HL-60/S4 treated with retinoic acid at 250 ng/mL for 4 days and 3 days (cell line): Measurements from ENCODE around the gene CCNH.

ENCODE experiments used
- in situ Hi-C: fragments of 300-500 bp; cut with MboI; formaldehyde crosslinking; loops from 2 replicates; pipeline ENCODE4 v1.7.0; 2022; ENCODE audit warnings: low sequenced_read_pairs

The CCNH gene

DNA sequence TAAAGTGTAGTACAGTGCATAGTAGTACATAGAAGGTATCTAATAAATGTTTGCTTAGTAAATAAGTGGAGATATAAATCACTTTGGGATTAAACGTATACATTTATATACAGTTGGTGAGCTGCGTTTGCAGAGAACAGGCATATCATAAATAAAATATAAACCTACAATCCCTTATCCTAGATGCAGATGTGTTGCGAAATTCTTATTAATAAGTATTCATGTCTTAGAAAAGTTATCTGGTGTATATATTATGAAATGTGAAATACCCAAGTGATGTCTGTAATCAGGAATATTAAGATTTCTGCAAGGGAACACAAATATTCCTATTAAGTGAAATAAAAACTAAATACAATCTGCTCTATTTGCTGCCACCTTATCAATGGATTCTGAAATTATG lies 8.8 kb downstream of the CCNH start:
- in situ Hi-C loops, result no loop called here

- in situ Hi-C loops, result no loop called here
These were observed 9.3 kb downstream of the CCNH start for GRCh38 chr5:87403409-87403808.

DNA sequence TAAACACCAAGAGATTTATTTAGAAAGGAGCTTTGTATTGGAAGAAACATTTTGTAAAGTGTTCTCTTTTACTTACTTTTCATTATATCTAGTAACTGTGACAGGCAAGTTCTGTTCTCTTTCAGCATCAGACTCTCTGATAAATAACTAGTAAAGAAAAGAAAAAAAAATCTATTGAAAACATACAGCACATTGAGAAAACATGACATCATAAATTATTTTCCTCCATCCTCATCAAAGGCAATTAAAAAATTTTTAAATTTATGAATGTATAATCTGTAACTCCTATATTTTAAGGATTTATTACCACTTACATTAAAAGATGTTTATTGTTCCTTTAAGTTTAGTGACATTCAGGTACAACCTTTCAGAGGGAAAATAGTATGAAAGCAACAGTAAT lies 11.1 kb downstream of the CCNH start:
- in situ Hi-C loops, result no loop called here

DNA sequence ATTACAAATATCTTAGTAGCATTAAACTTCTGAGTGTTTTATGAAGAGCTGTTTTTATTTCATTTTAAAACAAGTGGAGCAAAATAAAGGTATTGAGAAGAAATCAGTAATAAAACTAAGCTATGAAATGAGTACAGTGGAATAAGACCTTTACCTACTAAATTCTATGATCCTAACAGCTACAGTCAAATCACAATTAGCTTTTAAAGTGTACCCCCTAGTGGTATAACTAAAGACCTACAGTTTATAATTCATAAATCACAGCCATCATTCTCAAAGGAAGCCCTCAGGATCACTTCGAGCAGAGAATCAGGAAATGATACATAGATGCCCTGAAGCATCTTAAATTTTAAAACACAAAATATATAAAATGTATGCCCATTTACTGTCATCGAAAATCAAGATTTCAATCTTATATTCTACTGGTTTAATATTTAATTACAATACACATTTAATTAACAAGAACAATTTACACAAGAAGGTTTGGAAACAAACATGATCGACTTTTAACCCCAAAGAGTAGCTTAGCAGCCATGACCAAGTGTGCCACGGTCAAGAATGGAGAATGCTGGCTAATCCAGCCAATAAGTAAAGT lies 12.3 kb downstream of the CCNH start:
- in situ Hi-C loops, result no loop called here

DNA sequence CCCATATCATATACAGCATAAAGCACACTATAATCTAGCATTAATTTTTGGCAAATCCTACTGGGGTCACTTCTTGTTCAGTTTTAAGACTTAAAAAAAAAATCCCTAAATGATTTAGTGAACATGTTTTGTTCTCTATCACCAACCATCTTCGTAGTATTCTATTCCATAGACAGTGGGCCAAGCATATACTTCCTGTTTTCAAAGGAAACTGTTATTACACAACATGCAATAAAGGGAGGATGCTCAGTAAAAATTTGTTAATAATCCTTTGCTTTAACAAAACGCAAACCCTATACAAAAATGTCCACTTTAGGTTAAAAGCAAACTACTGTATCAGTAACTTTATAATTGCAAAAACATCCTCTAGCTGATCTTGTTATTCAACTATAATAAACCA lies 13.0 kb downstream of the CCNH start:
- in situ Hi-C loops, result loop anchor here (25.0 kb wide), 1 partner anchor 337 kb away; no protein-coding TSS in a partner anchor

DNA sequence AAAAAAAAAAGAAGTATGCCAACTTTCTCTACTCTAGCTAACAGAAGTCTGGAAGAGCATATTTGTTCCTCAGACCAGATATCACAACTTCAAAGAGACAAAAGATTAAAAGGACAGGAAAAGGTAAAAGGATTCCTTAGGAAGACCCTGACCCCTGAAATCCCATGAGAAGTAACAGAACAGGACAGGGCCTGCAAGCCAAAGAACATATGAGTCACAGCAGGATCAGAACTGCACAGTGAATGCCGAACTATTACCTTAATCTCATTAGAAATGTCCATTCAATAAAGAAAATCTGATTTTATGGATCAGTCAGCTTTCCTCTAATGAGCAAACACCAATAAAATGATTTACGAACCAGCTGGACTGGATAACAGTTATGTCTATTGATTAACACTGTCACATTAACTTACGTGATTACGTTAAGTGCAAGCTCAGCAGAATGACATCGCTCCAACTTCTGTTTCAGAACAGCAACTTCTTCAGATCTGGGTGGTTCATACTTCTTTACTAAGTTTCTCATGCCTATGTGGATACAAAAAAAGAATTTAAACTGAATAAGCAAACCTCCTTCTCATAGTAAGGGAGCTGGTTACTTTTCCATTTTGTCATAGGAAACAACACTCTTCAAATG lies 13.6 kb downstream of the CCNH start:
- in situ Hi-C loops, result loop anchor here (25.0 kb wide), 1 partner anchor 337 kb away; no protein-coding TSS in a partner anchor

DNA sequence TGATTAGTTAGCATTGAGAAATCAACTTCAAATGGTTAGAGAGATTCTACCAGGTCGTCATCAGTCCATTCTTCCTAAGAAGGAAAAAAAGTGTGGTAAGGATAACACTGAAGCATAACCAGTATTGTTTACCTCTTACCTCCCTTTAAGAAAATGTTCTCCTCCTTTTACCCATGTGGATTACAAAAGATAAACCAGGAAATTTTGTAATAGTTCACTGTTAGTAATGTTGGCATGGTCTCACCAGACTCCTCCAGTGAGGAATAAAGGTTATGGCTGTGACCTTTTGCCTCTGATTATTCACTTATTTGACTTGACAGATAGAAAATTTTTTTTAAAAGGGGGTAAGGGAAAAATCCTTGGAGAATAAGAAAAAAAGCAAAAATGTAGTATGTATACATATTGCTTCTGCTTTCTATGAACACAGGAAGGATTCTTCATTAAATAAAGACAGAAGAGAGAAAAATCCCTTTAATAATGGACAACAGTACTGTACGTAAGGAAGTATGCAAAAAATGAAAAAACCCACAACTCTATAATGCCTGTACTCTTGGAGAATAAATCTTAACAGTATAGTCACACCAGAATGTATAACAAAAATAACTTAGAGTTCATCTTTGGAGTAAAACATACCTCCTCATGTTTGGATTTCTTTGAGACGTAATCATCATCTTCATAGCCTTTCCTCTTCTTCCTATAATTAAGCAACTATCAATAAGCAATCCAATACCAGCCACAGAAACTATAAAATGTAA lies 18.1 kb downstream of the CCNH start:
- in situ Hi-C loops, result loop anchor here (25.0 kb wide), 1 partner anchor 332 kb away; no protein-coding TSS in a partner anchor

DNA sequence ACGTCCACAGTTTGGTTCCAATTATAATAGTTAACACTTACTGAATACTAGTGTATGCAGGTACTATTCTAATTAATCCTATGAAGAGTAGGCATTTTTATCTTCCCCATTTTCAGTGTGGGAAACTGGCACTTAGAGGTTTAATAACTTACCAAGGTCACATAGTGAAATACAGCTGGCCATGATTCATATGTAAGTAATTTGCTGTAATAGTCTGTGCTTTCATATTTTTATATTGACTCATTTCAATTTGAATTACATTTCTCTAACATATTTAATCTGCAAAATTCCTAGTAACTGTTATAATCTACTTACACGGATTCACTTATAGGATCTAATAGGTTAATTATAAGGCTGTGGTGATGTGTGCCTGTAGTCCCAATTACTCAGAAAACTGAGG lies 19.4 kb downstream of the CCNH start:
- in situ Hi-C loops, result loop anchor here (25.0 kb wide), 1 partner anchor 331 kb away; no protein-coding TSS in a partner anchor

GRCh38 chr5:87392801-87393200 lies 19.9 kb downstream of the CCNH start:
- in situ Hi-C loops, result loop anchor here (25.0 kb wide), 1 partner anchor 330 kb away; no protein-coding TSS in a partner anchor

DNA sequence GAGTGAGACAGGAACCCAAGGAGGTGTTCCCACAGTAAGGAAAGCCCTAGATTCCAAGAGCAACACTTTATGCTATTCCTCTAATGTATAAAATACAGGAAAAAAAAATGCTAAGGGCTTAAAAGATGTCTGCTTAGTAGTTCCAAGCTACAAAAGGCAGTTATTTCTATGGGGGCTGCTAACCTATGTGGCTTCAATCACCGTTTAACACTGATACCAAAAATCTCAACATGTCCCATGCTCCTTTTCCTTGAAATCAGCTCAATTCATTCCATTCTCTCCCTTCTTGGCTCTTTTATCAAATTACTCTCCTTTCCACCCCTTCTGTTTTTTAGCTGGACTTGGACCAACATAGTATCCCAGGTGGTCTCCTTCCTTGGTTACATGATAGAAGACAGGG lies 20.6 kb downstream of the CCNH start:
- in situ Hi-C loops, result loop anchor here (25.0 kb wide), 1 partner anchor 330 kb away; no protein-coding TSS in a partner anchor

DNA sequence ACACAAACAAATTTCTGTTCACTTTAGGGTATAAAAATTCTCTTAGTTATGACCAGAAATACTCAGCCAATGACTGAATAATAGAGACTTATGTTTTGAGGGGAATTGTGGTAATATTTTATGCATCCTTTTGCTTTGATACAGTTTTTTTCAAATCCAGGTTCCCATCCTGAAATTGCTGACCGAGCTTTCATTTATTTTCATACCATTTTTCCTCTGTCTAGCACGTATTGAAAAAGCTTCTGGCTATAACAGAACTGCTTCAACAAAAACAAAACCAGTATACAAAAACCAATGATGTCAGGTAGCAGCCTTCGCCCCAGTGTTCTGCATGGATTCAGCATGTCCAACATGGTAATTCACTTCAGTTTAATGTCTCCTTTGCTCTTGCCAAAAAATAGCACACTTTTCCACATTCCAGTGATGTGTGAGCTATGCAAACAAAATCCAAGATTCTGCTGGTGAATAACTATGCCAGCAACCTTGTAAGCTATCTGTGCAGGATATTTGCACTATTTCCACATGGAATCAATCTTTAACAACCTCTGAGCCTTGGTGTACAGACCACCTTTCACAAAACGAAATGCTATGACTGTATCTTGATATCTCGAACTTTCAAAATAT lies 22.0 kb downstream of the CCNH start:
- in situ Hi-C loops, result loop anchor here (25.0 kb wide), 1 partner anchor 328 kb away; no protein-coding TSS in a partner anchor

DNA sequence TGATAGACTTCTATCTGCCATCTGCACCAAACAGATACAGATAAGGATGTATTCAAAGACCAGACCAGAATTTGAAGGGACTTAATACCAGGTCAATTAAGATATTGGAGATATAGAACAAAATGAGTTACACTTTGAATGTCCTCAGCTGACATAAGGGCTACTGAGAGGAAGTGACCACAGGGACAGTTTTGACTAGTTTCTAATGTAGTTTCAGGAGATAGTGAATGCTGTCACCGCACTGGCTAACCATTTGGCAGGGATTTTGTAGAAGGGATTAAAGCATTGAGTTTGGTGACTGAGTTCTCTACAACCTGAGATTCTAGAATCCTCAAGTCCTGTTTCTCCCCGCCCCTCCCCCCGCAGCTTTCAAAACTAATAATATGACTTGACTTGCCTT lies 22.7 kb downstream of the CCNH start:
- in situ Hi-C loops, result loop anchor here (25.0 kb wide), 1 partner anchor 328 kb away; no protein-coding TSS in a partner anchor

GRCh38 chr5:87389296-87390034 lies 23.3 kb downstream of the CCNH start:
- in situ Hi-C loops, result loop anchor here (25.0 kb wide), 1 partner anchor 327 kb away; no protein-coding TSS in a partner anchor

DNA sequence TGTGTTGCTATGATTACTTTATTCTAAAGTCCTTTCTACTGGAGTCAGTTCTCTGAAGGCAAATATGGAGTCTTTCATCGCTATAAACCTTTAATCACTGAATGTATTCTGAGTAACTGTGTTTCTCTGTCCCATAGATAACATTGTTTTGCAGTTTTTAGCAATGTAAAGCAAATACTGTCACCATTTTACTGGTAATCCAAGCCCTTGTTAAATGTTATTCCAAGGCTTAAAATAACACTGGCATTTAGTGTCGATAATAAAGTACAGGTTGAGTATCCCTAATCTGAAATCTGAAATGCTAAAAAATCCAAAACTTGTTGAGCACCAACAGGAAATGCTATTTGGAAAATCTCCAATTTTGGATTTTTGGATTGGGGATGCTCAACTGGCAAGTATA lies 24.6 kb downstream of the CCNH start:
- in situ Hi-C loops, result loop anchor here (25.0 kb wide), 1 partner anchor 326 kb away; no protein-coding TSS in a partner anchor

- in situ Hi-C loops, result loop anchor here (25.0 kb wide), 1 partner anchor 324 kb away; no protein-coding TSS in a partner anchor
These were observed 26.9 kb downstream of the CCNH start for GRCh38 chr5:87385802-87386201.

DNA sequence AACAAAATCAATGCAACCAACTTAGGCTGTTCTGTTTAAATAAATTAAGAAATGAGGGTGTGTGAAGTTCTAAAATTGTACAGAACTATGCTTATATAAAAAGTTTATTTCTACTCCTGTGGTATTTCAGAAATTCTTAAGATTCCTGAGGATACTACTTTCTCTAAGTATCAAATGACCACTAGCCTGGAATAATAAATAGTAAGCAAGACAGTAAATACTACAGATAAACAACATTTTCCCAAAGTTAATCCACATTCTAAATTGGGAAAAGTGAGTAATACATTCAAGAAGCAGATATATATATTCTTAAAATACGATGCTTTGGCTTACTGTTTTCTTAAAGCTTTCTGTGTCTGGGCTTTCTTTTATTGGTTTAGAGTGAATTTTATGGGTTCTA lies 29.5 kb downstream of the CCNH start:
- in situ Hi-C loops, result loop anchor here (25.0 kb wide), 1 partner anchor 321 kb away; no protein-coding TSS in a partner anchor

- in situ Hi-C loops, result loop anchor here (25.0 kb wide), 1 partner anchor 320 kb away; no protein-coding TSS in a partner anchor
These were observed 30.5 kb downstream of the CCNH start for GRCh38 chr5:87382224-87382623.

- in situ Hi-C loops, result no loop called here
These were observed 40.0 kb downstream of the CCNH start for GRCh38 chr5:87372705-87373104.

GRCh38 chr5:87369431-87369830 lies 43.3 kb downstream of the CCNH start:
- in situ Hi-C loops, result no loop called here

- in situ Hi-C loops, result no loop called here
These were observed 44.1 kb downstream of the CCNH start for GRCh38 chr5:87368601-87369000.
